HG03108 (cell line): ENCODE data around the gene ERRFI1.

Experiments used
- ATAC-seq: cut with Tn5 transposase; IDR thresholded peaks from one replicate; pipeline ENCODE4 v1.9.1; 2021; ENCODE audit warnings: moderate library complexity; ENCODE audit not compliant: unreplicated experiment

Gene ERRFI1

GRCh38 chr1:8046391-8046790 lies 20.3 kb upstream of the ERRFI1 start:
- no peak for ATAC-seq

- no peak for ATAC-seq
These were observed 17.5 kb upstream of the ERRFI1 start for GRCh38 chr1:8043621-8044020.

- no peak for ATAC-seq
These were observed 16.0 kb upstream of the ERRFI1 start for GRCh38 chr1:8042134-8042533.

- no peak for ATAC-seq
These were observed 14.5 kb upstream of the ERRFI1 start for GRCh38 chr1:8040586-8040985.

GRCh38 chr1:8039071-8039470 lies 13.0 kb upstream of the ERRFI1 start:
- no peak for ATAC-seq

- ATAC-seq, result no peak
These were observed 9.2 kb upstream of the ERRFI1 start for GRCh38 chr1:8035289-8035688.

- no peak for ATAC-seq
These were observed 7.2 kb upstream of the ERRFI1 start for GRCh38 chr1:8033322-8033721.

GRCh38 chr1:8032366-8032910 lies 6.3 kb upstream of the ERRFI1 start:
- ATAC-seq, result no peak

GRCh38 chr1:8031176-8031785 lies 5.2 kb upstream of the ERRFI1 start:
- no peak for ATAC-seq

GRCh38 chr1:8028571-8028910 lies 2.4 kb upstream of the ERRFI1 start:
- no peak for ATAC-seq

- no peak for ATAC-seq
These were observed 1.9 kb upstream of the ERRFI1 start for GRCh38 chr1:8027748-8028570.

- no peak for ATAC-seq
These were observed 1.1 kb upstream of the ERRFI1 start for GRCh38 chr1:8026976-8027747.

GRCh38 chr1:8025671-8026144 lies 401 bp downstream of the ERRFI1 start:
- ATAC-seq, result peak; percentile 10

- no peak for ATAC-seq
These were observed 943 bp downstream of the ERRFI1 start for GRCh38 chr1:8025061-8025670.

- no peak for ATAC-seq
These were observed 1.8 kb downstream of the ERRFI1 start for GRCh38 chr1:8024329-8024728.

GRCh38 chr1:8023995-8024313 lies 2.2 kb downstream of the ERRFI1 start:
- ATAC-seq, result no peak

GRCh38 chr1:8023287-8023994 lies 2.7 kb downstream of the ERRFI1 start:
- no peak for ATAC-seq

- no peak for ATAC-seq
These were observed 3.5 kb downstream of the ERRFI1 start for GRCh38 chr1:8022395-8023286.

- no peak for ATAC-seq
These were observed 4.3 kb downstream of the ERRFI1 start for GRCh38 chr1:8021676-8022266.
